ENCODE data around the gene TJAP1.
A peak's percentile ranks its signal among the peaks of the same experiment; 100 is the strongest.

The TJAP1 gene

DNA sequence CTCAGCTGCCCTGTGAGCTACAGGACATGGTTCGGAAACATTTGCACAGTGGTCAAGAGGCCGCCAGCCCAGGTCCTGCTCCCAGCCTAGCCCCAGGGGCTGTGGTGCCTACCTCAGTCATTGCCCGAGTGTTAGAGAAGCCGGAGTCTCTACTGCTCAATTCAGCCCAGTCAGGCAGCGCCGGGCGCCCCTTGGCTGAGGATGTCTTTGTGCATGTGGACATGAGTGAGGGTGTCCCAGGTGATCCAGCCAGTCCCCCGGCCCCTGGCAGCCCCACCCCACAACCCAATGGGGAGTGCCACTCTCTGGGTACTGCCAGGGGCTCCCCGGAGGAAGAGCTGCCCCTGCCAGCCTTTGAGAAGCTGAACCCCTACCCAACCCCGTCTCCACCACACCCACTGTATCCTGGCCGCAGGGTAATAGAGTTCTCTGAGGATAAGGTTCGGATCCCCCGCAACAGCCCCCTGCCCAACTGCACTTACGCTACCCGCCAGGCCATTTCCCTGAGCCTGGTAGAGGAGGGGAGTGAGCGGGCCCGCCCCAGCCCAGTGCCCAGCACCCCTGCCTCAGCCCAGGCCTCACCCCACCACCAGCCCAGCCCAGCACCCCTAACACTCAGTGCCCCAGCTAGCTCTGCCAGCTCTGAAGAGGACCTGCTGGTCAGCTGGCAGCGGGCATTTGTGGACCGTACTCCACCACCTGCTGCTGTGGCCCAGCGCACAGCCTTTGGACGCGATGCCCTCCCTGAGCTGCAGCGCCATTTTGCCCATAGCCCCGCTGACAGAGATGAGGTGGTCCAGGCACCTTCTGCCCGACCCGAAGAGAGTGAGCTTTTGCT, 27.6 kb downstream of the TJAP1 start:
- DNase-seq (ENCODE audit: low spot score), result no peak

DNA sequence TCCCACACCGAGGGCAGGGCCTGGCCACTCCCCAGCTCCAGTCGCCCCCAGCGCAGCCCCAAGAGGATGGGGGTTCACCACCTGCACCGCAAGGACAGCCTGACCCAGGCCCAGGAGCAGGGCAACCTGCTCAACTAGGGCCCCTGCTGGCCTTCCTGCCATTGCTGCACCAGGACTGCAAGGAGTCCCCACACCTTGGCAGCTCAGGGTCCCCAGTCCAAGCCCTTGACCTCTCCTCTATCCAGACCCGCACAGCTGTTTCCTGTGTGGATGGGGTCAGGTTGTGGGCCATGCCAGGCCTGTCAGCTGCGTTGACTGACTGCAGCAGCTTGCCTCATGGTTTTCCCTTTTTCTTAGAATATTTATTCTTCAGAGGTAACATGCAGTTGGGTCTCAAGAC, 28.3 kb downstream of the TJAP1 start:
- DNase-seq (ENCODE audit: low spot score), result no peak

DNA sequence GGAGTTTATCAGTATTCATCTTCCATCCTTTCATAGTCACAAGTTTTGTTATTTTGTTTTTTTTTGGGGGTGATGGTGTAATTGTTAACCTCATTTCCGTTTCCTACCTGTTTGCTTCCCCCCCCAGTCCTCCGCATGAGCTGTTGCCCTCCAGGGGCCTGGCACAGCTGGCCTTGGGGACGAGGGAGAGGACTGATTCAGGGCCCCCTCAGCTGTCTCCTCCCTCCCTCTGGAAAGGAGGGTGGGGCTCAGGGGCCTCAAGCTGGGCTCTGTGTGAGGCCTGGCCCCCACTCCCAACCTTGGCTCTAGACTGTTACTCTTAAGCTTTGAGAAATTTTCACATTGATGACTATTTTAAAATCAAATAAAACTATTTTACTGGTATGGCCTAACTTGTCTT, 28.8 kb downstream of the TJAP1 start:
- DNase-seq (ENCODE audit: low spot score), result no peak

DNA sequence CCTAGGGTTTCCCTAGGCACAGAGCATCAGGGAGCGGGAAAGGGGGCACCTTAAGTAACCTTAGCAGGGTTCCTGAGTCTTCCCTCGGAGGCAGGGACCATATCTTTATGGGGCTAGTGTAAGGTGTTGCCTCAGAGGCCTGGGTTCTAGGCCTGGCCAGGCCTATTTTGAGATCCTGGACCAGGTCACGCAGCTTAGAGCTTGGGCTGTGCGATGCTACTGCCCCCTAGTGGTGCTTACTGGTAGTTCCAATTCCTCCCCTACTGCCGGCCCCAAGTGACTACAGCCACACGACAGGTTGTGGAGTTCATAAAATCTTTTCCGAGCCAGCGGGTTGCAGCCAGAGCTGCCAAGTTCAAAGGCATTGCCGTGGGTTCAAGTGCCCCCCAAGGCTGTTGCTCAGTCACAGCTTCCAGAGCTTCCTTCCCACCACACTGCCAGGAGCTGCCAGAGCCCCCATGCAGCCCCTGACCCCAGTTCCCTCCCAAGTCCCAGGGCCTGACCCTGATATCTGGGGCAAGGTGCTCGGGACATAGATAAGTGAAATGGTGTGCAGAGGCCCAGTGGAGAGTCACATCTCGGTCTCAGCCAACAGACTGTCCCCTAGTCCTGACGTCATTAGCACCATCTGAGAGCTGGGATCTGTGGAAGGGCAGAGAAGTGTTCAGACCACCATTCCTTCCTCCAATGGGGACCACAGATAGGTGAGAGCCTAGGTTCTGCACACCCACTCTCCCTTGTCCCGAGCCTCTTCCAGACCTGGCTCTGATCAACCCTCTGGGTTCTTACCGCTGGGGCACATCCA, 29.5 kb downstream of the TJAP1 start:
- DNase-seq (ENCODE audit: low spot score), result peak; percentile 92

DNA sequence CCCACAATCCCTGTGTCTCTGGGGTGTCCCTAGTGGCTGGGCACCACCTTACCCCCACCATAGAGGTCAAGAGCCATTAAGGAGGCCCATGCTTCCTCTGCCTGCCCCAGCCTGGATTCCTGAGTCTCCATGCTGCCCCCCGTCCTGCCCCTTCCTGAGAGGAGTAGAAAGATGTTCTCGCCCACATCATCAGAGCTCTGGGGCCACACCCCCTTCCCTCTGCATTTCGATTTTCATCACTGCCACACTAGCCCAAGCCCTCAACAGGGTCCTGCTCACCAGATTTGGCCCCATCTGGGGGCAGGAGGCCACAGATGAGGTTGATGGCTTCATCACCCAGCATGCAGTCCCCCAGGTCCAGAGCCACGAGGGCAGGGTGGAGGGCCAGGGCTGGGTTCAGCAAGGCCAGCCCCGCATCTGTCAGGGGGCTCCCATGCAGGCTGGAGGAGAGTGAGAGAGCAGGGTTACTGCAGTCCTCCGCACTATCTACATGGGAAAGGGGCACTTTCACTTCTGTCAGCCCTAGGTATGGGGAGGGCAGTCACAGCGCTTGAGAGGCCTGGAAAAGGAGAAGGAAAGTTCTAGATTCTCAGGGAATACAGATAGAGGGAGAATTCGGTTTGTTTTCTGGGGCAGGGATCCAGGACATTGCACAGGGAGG, 31.2 kb downstream of the TJAP1 start:
- DNase-seq (ENCODE audit: low spot score), result no peak

DNA sequence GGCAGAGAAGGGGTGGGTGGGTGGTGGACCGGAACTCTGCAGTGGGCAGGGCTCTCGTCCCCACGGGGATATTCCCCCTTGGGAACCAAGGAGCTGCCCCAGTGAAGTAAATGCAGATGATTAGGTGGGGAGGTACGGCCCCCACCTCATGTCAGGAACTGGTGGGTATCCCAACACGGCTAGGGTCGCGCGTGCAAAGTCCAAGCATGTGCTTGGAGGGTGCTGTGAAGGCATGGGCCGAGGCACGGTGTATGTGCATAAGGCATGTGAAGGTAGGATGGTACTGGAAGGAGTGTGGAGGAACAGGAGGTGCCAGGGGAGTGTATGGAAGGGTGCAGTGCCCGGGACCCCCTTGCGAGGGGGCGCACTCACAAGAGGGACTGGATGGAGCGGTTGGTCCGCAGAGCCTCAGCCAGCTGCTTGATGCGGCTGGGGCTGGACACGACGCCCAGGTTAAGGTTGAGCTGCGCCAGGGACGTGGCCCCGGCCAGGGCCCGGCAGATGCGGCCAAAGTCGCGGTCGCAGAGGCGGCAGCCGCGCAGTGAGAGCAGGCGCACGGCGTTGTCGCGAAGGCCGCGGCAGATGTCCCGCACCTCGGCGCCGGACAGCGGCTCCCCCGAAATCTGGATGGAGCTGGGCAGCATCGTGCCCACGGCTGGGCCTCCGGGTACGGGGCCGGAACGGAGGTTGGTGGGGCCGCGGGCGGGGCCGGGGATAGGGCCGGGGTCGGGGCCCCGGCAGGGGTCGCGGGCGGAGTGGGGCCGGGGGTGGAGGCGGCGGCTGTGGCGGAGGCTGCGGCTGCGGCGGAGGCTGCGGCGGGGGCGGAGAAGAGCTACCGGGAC, 32.0 kb downstream of the TJAP1 start:
- DNase-seq (ENCODE audit: low spot score), result no peak

DNA sequence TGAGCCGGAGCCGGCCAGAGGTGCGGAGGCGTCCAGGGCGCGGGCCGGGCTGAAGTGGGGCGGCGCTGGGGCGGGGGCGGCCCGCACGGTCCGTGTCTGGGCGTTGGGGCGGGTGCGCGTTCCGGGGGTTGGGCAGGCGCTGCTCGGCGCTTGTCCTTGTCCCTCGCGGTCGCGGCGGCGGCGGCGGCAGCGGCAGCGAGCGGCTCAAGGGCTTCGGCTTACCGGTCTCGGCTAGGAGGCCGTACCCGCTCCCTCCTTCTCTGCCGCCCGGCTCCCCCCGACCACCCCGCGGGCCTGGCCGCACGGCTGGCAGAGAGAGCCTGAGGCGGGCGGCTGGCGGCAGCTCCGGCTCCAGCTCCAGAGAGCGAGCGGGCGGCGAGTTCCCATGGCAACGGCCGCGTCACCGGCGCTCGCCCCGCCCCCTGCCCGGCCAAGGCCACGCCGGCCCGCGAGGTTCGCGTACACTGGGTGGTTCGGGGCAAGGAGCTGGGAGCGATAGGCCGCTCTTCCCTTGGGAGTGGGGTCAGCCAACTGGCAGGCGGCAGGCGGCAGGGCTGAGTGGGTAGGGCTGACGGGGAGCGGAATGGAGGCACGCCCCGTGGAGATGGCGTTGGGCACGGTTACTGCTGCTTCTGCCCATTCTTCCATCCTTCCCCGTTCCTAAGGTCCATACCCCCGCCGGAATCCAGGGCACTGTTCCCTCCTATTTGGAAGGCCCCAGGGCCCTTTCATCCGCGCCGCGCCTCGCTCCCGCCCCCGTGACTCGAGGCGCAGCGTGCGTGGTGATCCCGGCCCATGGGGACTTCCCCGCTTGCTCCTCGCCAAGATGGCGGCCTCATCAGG, 32.8 kb downstream of the TJAP1 start, which contains the start of gene LRRC73:
Gene LRRC73 (minus strand): TSS at position 363 of the 843 bp plus-strand sequence. CDS start 561 bp downstream, outside the sequence.
- peak; percentile 92 for DNase-seq (ENCODE audit: low spot score)

- no peak for DNase-seq (ENCODE audit: low spot score)
Observed at GRCh38 chr6:43510827-43511163, 33.4 kb downstream of the TJAP1 start.

DNA sequence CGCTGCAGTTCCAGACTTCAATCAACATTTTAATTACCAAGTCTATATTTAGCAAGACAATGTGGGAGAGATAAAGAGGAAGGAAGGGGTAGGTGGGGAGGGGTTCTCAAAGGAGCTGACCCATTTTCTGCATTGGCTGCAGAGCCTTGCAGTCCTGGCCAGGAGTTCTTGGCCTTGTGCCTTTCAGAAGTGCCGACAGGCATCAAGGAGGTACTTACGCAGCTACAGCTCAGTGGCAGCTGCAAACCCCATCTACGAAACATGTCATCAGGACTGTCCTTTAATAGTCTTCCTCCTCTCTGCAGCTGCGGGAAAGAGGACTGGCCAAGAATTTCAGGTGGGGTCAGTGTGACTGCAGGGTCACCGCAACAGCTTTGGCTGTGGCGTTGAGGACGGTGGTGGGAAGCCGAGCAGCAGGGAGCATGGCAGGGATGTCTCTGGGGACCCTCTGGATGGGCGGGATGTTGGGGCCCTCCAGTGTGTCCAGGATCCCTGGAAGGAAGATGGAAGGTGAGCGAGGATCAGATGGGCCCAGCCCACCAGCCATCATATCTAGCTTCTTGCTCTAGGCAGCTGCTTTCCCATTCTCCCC, 34.5 kb downstream of the TJAP1 start:
- no peak for DNase-seq (ENCODE audit: low spot score)

GRCh38 chr6:43515808-43516207, 38.4 kb downstream of the TJAP1 start:
- no peak for DNase-seq (ENCODE audit: low spot score)

DNA sequence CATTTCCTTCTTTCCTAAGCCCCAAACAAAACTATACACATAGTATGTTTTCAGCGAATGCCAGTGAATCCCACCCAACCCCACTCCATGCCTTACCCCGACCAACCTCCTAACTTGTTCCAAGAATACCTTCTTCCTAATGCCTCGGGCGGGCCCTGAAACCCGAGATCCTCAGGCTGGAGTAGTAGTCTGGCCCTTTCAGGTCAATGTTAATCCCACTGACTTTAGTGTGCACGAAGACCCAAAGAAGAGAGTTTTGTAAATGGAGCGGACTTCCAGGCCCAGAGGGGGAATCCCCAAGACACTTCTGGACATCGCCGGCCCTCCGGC, 39.0 kb downstream of the TJAP1 start:
- DNase-seq (ENCODE audit: low spot score), result no peak

- peak; percentile 98 for DNase-seq (ENCODE audit: low spot score)
Observed at GRCh38 chr6:43516697-43517504, 39.5 kb downstream of the TJAP1 start, which contains the start of the genes POLR1C and YIPF3. TSS of gene POLR1C (plus strand) at chr6:43517089. CDS start at chr6:43517110, 21 bp downstream. TSS of gene YIPF3 (minus strand) at chr6:43516926. CDS start at chr6:43516807, 119 bp downstream.

DNA sequence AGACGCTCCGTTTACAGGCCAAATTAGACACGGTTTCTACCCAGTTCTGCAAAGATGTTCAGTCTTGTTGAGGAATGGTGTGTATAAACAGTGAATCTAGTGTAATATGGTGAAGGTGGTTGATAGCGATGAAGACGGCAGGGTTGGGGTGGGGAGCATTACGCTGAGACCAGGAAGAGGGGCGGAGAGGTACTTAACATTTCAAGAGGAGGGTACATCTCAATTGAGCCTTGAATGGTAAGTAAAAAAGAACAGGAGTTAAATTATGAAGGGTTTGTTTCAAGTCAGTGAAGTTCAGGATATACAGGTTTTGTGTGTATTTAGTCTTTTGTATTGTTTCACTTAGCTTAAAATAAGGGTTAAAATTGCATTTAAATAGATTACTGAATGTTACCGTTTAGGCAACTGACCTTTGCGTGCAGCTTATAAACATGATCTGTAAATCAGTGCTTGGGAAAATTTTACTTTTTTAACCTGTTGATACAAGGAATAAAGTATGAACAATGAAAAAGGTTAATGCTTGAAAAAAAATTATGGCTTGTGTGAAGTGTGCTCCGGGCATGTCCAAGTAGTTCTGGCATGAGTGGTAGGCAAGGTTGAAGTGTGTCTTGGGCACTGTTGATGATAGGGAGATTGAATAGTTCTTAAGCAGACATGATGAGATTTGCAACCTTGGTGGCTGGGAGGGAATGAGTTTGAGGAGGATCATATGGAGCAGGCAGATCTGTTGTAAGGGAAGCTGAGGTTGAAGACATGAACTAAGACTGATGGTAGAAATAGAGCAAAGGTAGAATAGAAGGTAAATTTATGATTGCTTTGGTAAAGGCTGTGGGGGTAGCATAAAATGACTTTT, 40.4 kb downstream of the TJAP1 start:
- DNase-seq (ENCODE audit: low spot score), result no peak

DNA sequence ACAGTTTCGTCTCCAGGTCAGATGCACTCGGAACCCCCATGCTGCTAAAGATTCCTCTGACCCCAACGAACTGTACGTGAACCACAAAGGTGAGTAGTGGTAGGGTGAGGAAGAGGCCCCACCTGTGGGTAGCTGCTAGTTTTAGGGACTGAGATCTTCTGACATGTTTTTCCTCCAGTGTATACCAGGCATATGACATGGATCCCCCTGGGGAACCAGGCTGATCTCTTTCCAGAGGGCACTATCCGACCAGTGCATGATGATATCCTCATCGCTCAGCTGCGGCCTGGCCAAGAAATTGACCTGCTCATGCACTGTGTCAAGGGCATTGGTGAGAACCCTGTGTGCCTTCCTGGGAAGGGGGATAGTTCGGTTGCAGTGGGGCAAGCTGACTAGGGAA, 42.7 kb downstream of the TJAP1 start:
- DNase-seq (ENCODE audit: low spot score), result no peak

DNA sequence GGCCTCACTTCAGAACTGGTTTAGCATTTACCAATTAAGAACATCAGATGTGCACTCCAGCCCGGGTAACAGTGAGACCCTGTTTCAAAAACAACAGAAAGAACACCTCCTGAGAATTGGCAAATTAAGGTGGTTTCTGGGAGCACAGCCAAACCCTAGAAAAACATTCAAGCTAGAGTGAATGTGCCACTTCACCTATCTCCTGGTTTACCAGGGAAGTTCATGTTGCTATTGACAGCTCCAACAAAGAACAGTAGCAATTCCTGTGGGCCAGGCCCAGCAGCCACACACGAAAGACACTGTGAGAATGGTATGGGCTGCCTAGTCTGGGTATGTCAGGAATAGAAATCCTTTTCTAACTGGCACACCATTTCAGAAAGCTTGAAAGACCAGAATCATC, 44.5 kb downstream of the TJAP1 start:
- no peak for DNase-seq (ENCODE audit: low spot score)

GRCh38 chr6:43522547-43523261, 45.3 kb downstream of the TJAP1 start:
- DNase-seq (ENCODE audit: low spot score), result no peak

GRCh38 chr6:43523284-43523683, 45.9 kb downstream of the TJAP1 start:
- DNase-seq (ENCODE audit: low spot score), result no peak

GRCh38 chr6:43524483-43524961, 47.2 kb downstream of the TJAP1 start:
- DNase-seq (ENCODE audit: low spot score), result no peak

Measured in Ammon's horn (tissue), 1 donor.